Inferior parietal cortex (tissue), 1 donor: Measurements from ENCODE around the gene ZNF132.

Experiments used
- DNase-seq: peaks from one replicate; pipeline ENCODE4 v3.0.0-alpha.2; 2016; ENCODE audit errors: extremely low spot score

The ZNF132 gene

GRCh38 chr19:58386576-58387337, 53.2 kb downstream of the ZNF132 start, which contains the start of gene RPS5:
TSS of gene RPS5 (plus strand) at chr19:58387269. CDS start at chr19:58388138, 869 bp downstream.
- peak; percentile 100 for DNase-seq

DNA sequence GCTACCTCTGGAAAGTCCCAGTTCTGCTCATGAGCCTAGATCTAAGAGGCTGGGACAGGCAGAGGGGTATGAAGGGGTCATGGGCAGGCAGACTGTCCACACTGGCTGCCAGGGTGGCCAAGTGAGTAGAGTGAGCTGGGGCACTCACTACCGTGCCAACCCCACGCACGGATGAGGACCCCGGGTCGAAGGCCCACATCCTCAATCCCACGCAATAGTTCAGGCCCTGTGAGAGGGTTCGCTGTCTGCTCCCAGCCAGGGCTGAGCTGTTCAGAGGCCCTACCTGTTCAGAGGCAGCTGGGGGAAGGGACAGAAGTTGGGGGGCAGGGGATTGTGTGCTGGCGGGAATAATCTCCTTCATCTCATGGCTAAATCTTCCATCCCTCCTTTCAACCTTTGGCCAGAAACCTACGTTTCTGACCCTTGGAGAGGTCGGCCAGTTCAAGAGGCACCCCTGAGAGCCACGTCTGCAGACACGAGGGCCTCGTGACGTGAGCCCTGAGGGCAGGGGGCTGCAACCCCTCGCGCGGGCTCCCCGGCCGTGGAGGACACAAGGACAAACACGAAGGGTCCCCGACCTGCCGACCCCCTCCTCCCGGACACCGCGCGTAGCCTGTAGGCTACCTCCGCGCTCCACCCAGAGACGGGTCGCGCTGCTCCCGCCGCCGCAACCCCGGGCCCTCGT, 53.9 kb downstream of the ZNF132 start:
- DNase-seq, result no peak

GRCh38 chr19:58385313-58385890, 54.6 kb downstream of the ZNF132 start:
- DNase-seq, result no peak

- DNase-seq, result no peak
Measured at GRCh38 chr19:58382997-58383603, 56.9 kb downstream of the ZNF132 start.
